Liver (tissue), 9 donors: ENCODE results near the gene ZBTB26. TPM values are rescaled to one million over a fixed set of nuclear protein-coding genes. Genes with fewer than 3 reads are reported as not detected.
A peak's percentile ranks its signal among the peaks of the same experiment; 100 is the strongest.

Experiments used
- DNase-seq: peaks from one replicate; pipeline ENCODE4 v3.0.0-alpha.2; 2017; ENCODE audit warnings: low spot score
- H3K27ac ChIP-seq, 2 donors: one replicate each; pipeline ENCODE4 v1.7.0; 2013; ENCODE audit warnings: inconsistent platforms in 2 of 2, low read length in 2 of 2, control low read depth in 1 of 2, low read depth in 1 of 2, mild to moderate bottlenecking in 1 of 2
- H3K27me3 ChIP-seq, 4 donors: one replicate each; pipeline versions ENCODE4 v1.6.1 to v1.7.0; 2013; ENCODE audit warnings: low read length in 3 of 4, inconsistent platforms in 1 of 4, mild to moderate bottlenecking in 1 of 4, moderate library complexity in 1 of 4; ENCODE audit not compliant: control insufficient read depth in 4 of 4, insufficient read depth in 4 of 4
- H3K36me3 ChIP-seq, 4 donors: one replicate each; pipeline versions ENCODE4 v1.6.1 to v1.7.0; 2013; ENCODE audit warnings: low read length in 3 of 4, mild to moderate bottlenecking in 3 of 4, low read depth in 1 of 4, moderate library complexity in 1 of 4; ENCODE audit not compliant: control insufficient read depth in 4 of 4, insufficient read depth in 3 of 4
- H3K4me1 ChIP-seq, 4 donors: one replicate each; pipeline versions ENCODE4 v1.6.1 to v1.7.0; 2013; ENCODE audit warnings: low read length in 3 of 4, mild to moderate bottlenecking in 3 of 4, moderate library complexity in 1 of 4; ENCODE audit not compliant: control insufficient read depth in 4 of 4, insufficient read depth in 4 of 4
- H3K4me3 ChIP-seq, 3 donors: one replicate each; pipeline versions ENCODE4 v1.6.1 to v1.7.0; 2013; ENCODE audit warnings: low read length in 3 of 3, control low read depth in 1 of 3, low read depth in 1 of 3, mild to moderate bottlenecking in 1 of 3
- H3K9ac ChIP-seq, 2 donors: one replicate each; pipeline ENCODE4 v1.7.0; 2013; ENCODE audit warnings: low read length in 2 of 2, mild to moderate bottlenecking in 2 of 2, moderate library complexity in 2 of 2, control low read depth in 1 of 2, low read depth in 1 of 2
- H3K9me3 ChIP-seq, 4 donors: one replicate each; pipeline versions ENCODE4 v1.6.1 to v1.7.0; 2013; ENCODE audit warnings: low read length in 3 of 4; ENCODE audit not compliant: control insufficient read depth in 4 of 4
- ATF3 ChIP-seq: IDR thresholded peaks from 2 replicates; pipeline ENCODE4 v1.6.1; 2016; ENCODE audit warnings: antibody characterized with exemption
- CTCF ChIP-seq: fragments of 150-350 bp; IDR thresholded peaks from 2 replicates; pipeline ENCODE4 v1.5.1; 2017; ENCODE audit warnings: improper control_type of control experiment, low read depth, low read length; ENCODE audit not compliant: missing input control
- EGR1 ChIP-seq, 2 donors: IDR thresholded peaks; 2 replicates each; pipeline ENCODE4 v1.6.1; 2016 to 2018; ENCODE audit warnings: antibody characterized with exemption in 2 of 2, low read depth in 2 of 2
- FOXA1 ChIP-seq: IDR thresholded peaks from 2 replicates; pipeline ENCODE4 v1.6.1; 2016; ENCODE audit warnings: antibody characterized with exemption
- FOXA2 ChIP-seq: IDR thresholded peaks from 2 replicates; pipeline ENCODE4 v1.6.1; 2016; ENCODE audit warnings: antibody characterized with exemption
- GABPA ChIP-seq, 2 donors: IDR thresholded peaks in 1 of 2; conservative IDR thresholded peaks in 1 of 2; 2 replicates each; pipeline ENCODE4 v1.6.1; 2016; ENCODE audit warnings: antibody characterized with exemption in 2 of 2, mild to moderate bottlenecking in 1 of 2, moderate library complexity in 1 of 2
- HNF4A ChIP-seq, 2 donors: conservative IDR thresholded peaks; 2 replicates each; pipeline ENCODE4 v1.6.1; 2016; ENCODE audit warnings: antibody characterized with exemption in 2 of 2, mild to moderate bottlenecking in 2 of 2
- HNF4G ChIP-seq: IDR thresholded peaks from 2 replicates; pipeline ENCODE4 v1.6.1; 2016; ENCODE audit warnings: antibody characterized with exemption
- JUND ChIP-seq, 2 donors: IDR thresholded peaks; 2 replicates each; pipeline ENCODE4 v1.6.1; 2016; ENCODE audit warnings: antibody characterized with exemption in 2 of 2
- MAX ChIP-seq: IDR thresholded peaks from 2 replicates; pipeline ENCODE4 v1.6.1; 2016; ENCODE audit warnings: antibody characterized with exemption
- NR2F2 ChIP-seq: IDR thresholded peaks from 2 replicates; pipeline ENCODE4 v1.6.1; 2016; ENCODE audit warnings: antibody characterized with exemption
- RAD21 ChIP-seq, 2 donors: IDR thresholded peaks; 2 replicates each; pipeline ENCODE4 v1.6.1; 2016; ENCODE audit warnings: antibody characterized with exemption in 2 of 2, mild to moderate bottlenecking in 2 of 2
- REST ChIP-seq: IDR thresholded peaks from 2 replicates; pipeline ENCODE4 v1.6.1; 2016; ENCODE audit warnings: antibody characterized with exemption, mild to moderate bottlenecking
- RXRA ChIP-seq, 2 donors: IDR thresholded peaks; 2 replicates each; pipeline ENCODE4 v1.6.1; 2017 to 2018; ENCODE audit warnings: antibody characterized with exemption in 2 of 2, mild to moderate bottlenecking in 1 of 2
- SP1 ChIP-seq: IDR thresholded peaks from 2 replicates; pipeline ENCODE4 v1.6.1; 2018; ENCODE audit warnings: antibody characterized with exemption, mild to moderate bottlenecking
- TAF1 ChIP-seq: conservative IDR thresholded peaks from 2 replicates; pipeline ENCODE4 v1.6.1; 2016; ENCODE audit warnings: antibody characterized with exemption, mild to moderate bottlenecking
- YY1 ChIP-seq: IDR thresholded peaks from 2 replicates; pipeline ENCODE4 v1.6.1; 2016; ENCODE audit warnings: antibody characterized with exemption, mild to moderate bottlenecking
- ZBTB33 ChIP-seq: IDR thresholded peaks from 2 replicates; pipeline ENCODE4 v1.6.1; 2016; ENCODE audit warnings: antibody characterized with exemption
- WGBS: extraction: QIAGEN DNeasy Blood & Tissue Kit; methylation state at CpG from one replicate; pipeline ENCODE4 v1.1.7; 2013; 5-methylcytosine and 5-hydroxymethylcytosine counted together
- polyA plus RNA-seq, 2 donors: library from polyadenylated mRNA; stranded (reverse) in 1 of 2; unstranded in 1 of 2; fragments of 200-250 nt in 1 of 2; fragments of >200 nt in 1 of 2; fragmentation: Nextera tagmentation in 1 of 2; extraction: Ambion mirVana in 1 of 2; gene quantifications; one replicate each; pipeline versions ENCODE4 v1.2.1 to v1.2.3, GENCODE V29; 2013 to 2015
- total RNA-seq, 2 donors: library from RNA; depleted of rRNA; stranded (reverse); fragments of >200 nt; gene quantifications; one replicate each; pipeline ENCODE4 v1.2.3, GENCODE V29; 2014
- donor health status: healthy.
- donor health status: healthy.
- donor health status: healthy.
- donor health status: healthy.
- donor health status: healthy.

Gene ZBTB26
- total RNA-seq (1 to 10 TPM; 1.9 to 3.3 TPM), polyA plus RNA-seq (under 1 TPM; 0.63 to 0.75 TPM)

- Histone ChIP-seq H3K9ac (peak within 1 kb of the TSS; percentile 61 to 85), H3K36me3 (peaks cover 0 to 3% (median 2%) of the 10 kb centered on the region in 4 donors), H3K4me3 (peak within 1 kb of the TSS; percentile 84 to 97 (median 93)), H3K4me1 (peaks cover 0 to 29% (median 20%) of the 10 kb centered on the region in 4 donors), H3K27me3 (no peaks in the 10 kb centered on the region), H3K9me3 (no peaks in the 10 kb centered on the region), H3K27ac (peak within 1 kb of the TSS; percentile 46 to 61)
- under 1% methylated on average over 51 of the region's 51 CpGs for WGBS
- peak; percentile 16 to 22 for TF ChIP-seq HNF4A (conservative IDR thresholded peaks at IDR 0.05)
- peak; percentile 83 to 96 for TF ChIP-seq GABPA (IDR thresholded peaks at IDR 0.05 in 1 of 2, conservative IDR thresholded peaks at IDR 0.05 in 1 of 2)
- no peak for TF ChIP-seq FOXA2
- no peak for TF ChIP-seq FOXA1
- peak; percentile 21 to 40 for TF ChIP-seq RAD21 (IDR thresholded peaks at IDR 0.05)
- TF ChIP-seq TAF1 = peak; percentile 73
- peak; percentile 53 for TF ChIP-seq REST
- TF ChIP-seq CTCF = no peak
- no peak for TF ChIP-seq EGR1 (IDR thresholded peaks at IDR 0.05; ENCODE audit: low read depth in 2 of 2)
- peak; percentile 34 to 50 for TF ChIP-seq RXRA (IDR thresholded peaks at IDR 0.05)
- TF ChIP-seq YY1 = peak; percentile 76
- TF ChIP-seq ZBTB33 = peak; percentile 84
- TF ChIP-seq SP1 = peak; percentile 62
- no peak for TF ChIP-seq NR2F2
- no peak for TF ChIP-seq HNF4G
- no peak for TF ChIP-seq ATF3
- TF ChIP-seq MAX = peak; percentile 54
- TF ChIP-seq JUND (IDR thresholded peaks at IDR 0.05) = peak; percentile 15
- DNase-seq = peak; percentile 90
Measured at GRCh38 chr9:122931226-122932121, at the start of gene ZBTB26. Gene ZBTB26 (minus strand): TSS chr9:122931512. CDS start chr9:122919934, 11,578 bp downstream.
